8988T (cell line): ENCODE results near the gene NRBP1.
"Not testable (repeated sequence)": the region's sequence is repeated elsewhere in the genome, so short reads cannot be mapped to it uniquely, and the experiment has no call there.

Source experiments
- DNase-seq: peaks from one replicate; pipeline ENCODE4 v3.0.0; 2011

The NRBP1 gene

GRCh38 chr2:27422958-27423357 is 5.5 kb upstream of the NRBP1 start:
- no peak for DNase-seq

GRCh38 chr2:27425039-27425438 is 3.4 kb upstream of the NRBP1 start:
- DNase-seq: not testable (repeated sequence)

GRCh38 chr2:27427863-27428212 is 593 bp upstream of the NRBP1 start:
- no peak for DNase-seq

GRCh38 chr2:27428978-27429541 is 629 bp downstream of the NRBP1 start:
- DNase-seq: peak; percentile 75

GRCh38 chr2:27431395-27431794 is 3.0 kb downstream of the NRBP1 start:
- DNase-seq: no peak

- no peak for DNase-seq
Measured at GRCh38 chr2:27435628-27436027, 7.2 kb downstream of the NRBP1 start.

- no peak for DNase-seq
Measured at GRCh38 chr2:27441226-27441926, 12.9 kb downstream of the NRBP1 start.

GRCh38 chr2:27441958-27442919 is 13.8 kb downstream of the NRBP1 start, which contains the start of gene KRTCAP3:
KRTCAP3 (plus strand) TSS chr2:27442381; CDS start chr2:27442413, 32 bp downstream.
- no peak for DNase-seq

GRCh38 chr2:27442920-27443282 is 14.5 kb downstream of the NRBP1 start:
- no peak for DNase-seq

GRCh38 chr2:27445155-27445554 is 16.7 kb downstream of the NRBP1 start:
- no peak for DNase-seq

- no peak for DNase-seq
Measured at GRCh38 chr2:27445615-27446014, 17.2 kb downstream of the NRBP1 start.

- no peak for DNase-seq
Measured at GRCh38 chr2:27446057-27446456, 17.6 kb downstream of the NRBP1 start.

- DNase-seq: no peak
Measured at GRCh38 chr2:27448381-27448780, 19.9 kb downstream of the NRBP1 start.

GRCh38 chr2:27451095-27451494 is 22.7 kb downstream of the NRBP1 start:
- no peak for DNase-seq

GRCh38 chr2:27453968-27454367 is 25.5 kb downstream of the NRBP1 start:
- no peak for DNase-seq

GRCh38 chr2:27461118-27461517 is 32.7 kb downstream of the NRBP1 start:
- no peak for DNase-seq

- DNase-seq: no peak
Measured at GRCh38 chr2:27464443-27464842, 36.0 kb downstream of the NRBP1 start.

- DNase-seq: no peak
Measured at GRCh38 chr2:27471961-27472360, 43.5 kb downstream of the NRBP1 start.

GRCh38 chr2:27485496-27485895 is 57.1 kb downstream of the NRBP1 start:
- DNase-seq: no peak

GRCh38 chr2:27489118-27489497 is 60.7 kb downstream of the NRBP1 start:
- DNase-seq: no peak

GRCh38 chr2:27489498-27490397 is 61.3 kb downstream of the NRBP1 start, which contains the start of gene IFT172:
IFT172 (minus strand) TSS chr2:27489743; CDS start chr2:27489653, 90 bp downstream.
- DNase-seq: peak; percentile 85
